ENCODE results near the gene LMBRD2. TPM values are rescaled to one million over a fixed set of nuclear protein-coding genes. Genes with fewer than 3 reads are reported as not detected.
A peak's percentile ranks its signal among the peaks of the same experiment; 100 is the strongest.

LMBRD2 gene
- total and polyA plus RNA-seq, 10 of the 15 experiments (the other 5 are each of a cell fraction or from before 2014, with no cell fraction given) = 0.90 to 9.8 (median 6.5) TPM

DNA sequence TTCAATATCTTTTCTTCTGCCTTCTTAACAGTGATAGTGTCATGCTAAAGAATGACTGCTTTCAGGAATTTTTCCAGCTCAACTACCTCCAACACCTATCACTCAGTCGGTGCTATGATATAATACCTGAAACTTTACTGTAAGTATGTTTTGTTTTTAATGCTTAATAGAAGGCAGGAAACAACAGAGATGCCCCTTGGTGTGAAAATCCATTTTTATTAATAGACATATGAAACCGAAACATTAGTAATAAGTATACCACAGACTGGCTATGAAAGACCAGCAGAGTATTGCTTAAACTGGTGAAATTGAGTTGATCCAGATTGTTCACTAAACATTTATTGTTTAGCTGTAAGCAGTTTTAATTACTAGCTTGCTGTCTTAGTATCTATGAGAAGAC lies 25.5 kb upstream of the LMBRD2 start:
- H3K4me3 ChIP-seq = peak overlapping the region; percentile 1; the same call in 1 of the 2 replicates
- peaks cover 14% of the 10 kb centered on the region for H3K4me1 ChIP-seq (ENCODE audit: control insufficient read depth, insufficient read depth, low read length)
- H3K9ac ChIP-seq (ENCODE audit: control insufficient read depth, insufficient read depth, low read length) = no peak overlapping the region
- FAIRE-seq = peak; percentile 88
- ChIA-PET SMC1A (ENCODE audit: uncharacterized antibody, unreplicated experiment) (interaction anchor here (0.9 to 3.1 kb wide), 7 partner anchors 9 to 129 kb away, joined by 4 to 23 read pairs (median 6); partner anchors contain the start of gene NADK2), POLR2A (interaction anchor here (0.7 to 2.5 kb wide), 3 partner anchors 21 to 1559 kb away, joined by 3 to 6 read pairs (median 5); partner anchors contain the start of gene SKP2), RAD21 (ENCODE audit: unreplicated experiment) (interaction anchor here (1.3 to 2.4 kb wide), 4 partner anchors 20 to 329 kb away, joined by 3 to 21 read pairs (median 10); partner anchors contain the start of genes LMBRD2, NADK2 and SKP2), CTCF (interaction anchor here (0.6 to 4.5 kb wide), 15 partner anchors 12 to 827 kb away, joined by 3 to 34 read pairs (median 5); partner anchors contain the start of genes LMBRD2 and NADK2)
- DNase-seq (ENCODE audit: low read depth, low spot score) = peak; percentile 32
- in situ Hi-C loops (cut with MboI) (loop anchor here (10.0 kb wide), 1 partner anchor 518 kb away; no protein-coding TSS in a partner anchor), intact Hi-C loops (cut with micrococcal nuclease; ENCODE audit: unreplicated experiment) (loop anchor here (5.0 kb wide), 2 partner anchors 65 to 330 kb away; partner anchors contain the start of gene NADK2)
- H3K9me3 ChIP-seq (replicated peaks; ENCODE audit: control insufficient read depth, insufficient read depth, low read length) = no peaks in the 10 kb centered on the region
- BruUV-seq (replicated peaks) = no TSS peak
- no peaks in the 10 kb centered on the region for H3K27me3 ChIP-seq (replicated peaks in 1 of 2; ENCODE audit: control insufficient read depth in 2 of 2, insufficient read depth in 2 of 2, low read length in 1 of 2)
- H3K36me3 ChIP-seq (ENCODE audit: control insufficient read depth in 2 of 2, insufficient read depth in 2 of 2, low read length in 1 of 2) = peaks cover 5 to 11% of the 10 kb centered on the region in 2 experiments; a peak in 3 of 4 replicates
- WGBS (ENCODE audit: insufficient coverage, insufficient replicate concordance, low lambda C conversion rate, missing lambda C conversion rate) = 2% methylated on average over 2 of the region's 2 CpGs
- peak; percentile 99 for ATAC-seq
- H3K27ac ChIP-seq (ENCODE audit: control insufficient read depth, insufficient read depth) = peak overlapping the region; percentile 50
- no peaks in the 10 kb centered on the region for H4K20me1 ChIP-seq (ENCODE audit: control insufficient read depth, insufficient read depth)
- peak overlapping the region; percentile 54 for H3K4me2 ChIP-seq (ENCODE audit: control insufficient read depth, insufficient read depth)
- no peaks in the 10 kb centered on the region for H3K79me2 ChIP-seq (ENCODE audit: control insufficient read depth, insufficient read depth, low read length)
- H2AFZ ChIP-seq (ENCODE audit: control insufficient read depth, low read depth, low read length) = no peak overlapping the region
- TF ChIP-seq, protein P1, sequence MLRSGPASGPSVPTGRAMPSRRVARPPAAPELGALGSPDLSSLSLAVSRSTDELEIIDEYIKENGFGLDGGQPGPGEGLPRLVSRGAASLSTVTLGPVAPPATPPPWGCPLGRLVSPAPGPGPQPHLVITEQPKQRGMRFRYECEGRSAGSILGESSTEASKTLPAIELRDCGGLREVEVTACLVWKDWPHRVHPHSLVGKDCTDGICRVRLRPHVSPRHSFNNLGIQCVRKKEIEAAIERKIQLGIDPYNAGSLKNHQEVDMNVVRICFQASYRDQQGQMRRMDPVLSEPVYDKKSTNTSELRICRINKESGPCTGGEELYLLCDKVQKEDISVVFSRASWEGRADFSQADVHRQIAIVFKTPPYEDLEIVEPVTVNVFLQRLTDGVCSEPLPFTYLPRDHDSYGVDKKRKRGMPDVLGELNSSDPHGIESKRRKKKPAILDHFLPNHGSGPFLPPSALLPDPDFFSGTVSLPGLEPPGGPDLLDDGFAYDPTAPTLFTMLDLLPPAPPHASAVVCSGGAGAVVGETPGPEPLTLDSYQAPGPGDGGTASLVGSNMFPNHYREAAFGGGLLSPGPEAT (IDR thresholded peaks at IDR 0.05; ENCODE audit: low read depth) = peak; percentile 51; the same call in 1 of the 2 replicates
- TF ChIP-seq NFYB (IDR thresholded peaks at IDR 0.05; ENCODE audit: insufficient read depth, low read depth, low read length) = no peak
- no peak for TF ChIP-seq HDAC2 (IDR thresholded peaks at IDR 0.05)
- TF ChIP-seq IRF4 (IDR thresholded peaks at IDR 0.05; ENCODE audit: low read depth, low read length) = 0 out of 2 replicates have a peak, but pooled peaks have one; percentile 20
- no peak for TF ChIP-seq SMAD1 (IDR thresholded peaks at IDR 0.05; ENCODE audit: low read depth, partially characterized antibody)
- peak; percentile 90 for TF ChIP-seq MEF2A (IDR thresholded peaks at IDR 0.05; ENCODE audit: insufficient read depth, low read depth, low read length)
- no peak for TF ChIP-seq RAD51 (IDR thresholded peaks at IDR 0.05)
- 0 out of 2 replicates have a peak, but pooled peaks have one; percentile 29 for TF ChIP-seq CBX5 (IDR thresholded peaks at IDR 0.05; ENCODE audit: low read depth)
- TF ChIP-seq, protein P2, sequence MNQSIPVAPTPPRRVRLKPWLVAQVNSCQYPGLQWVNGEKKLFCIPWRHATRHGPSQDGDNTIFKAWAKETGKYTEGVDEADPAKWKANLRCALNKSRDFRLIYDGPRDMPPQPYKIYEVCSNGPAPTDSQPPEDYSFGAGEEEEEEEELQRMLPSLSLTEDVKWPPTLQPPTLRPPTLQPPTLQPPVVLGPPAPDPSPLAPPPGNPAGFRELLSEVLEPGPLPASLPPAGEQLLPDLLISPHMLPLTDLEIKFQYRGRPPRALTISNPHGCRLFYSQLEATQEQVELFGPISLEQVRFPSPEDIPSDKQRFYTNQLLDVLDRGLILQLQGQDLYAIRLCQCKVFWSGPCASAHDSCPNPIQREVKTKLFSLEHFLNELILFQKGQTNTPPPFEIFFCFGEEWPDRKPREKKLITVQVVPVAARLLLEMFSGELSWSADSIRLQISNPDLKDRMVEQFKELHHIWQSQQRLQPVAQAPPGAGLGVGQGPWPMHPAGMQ (IDR thresholded peaks at IDR 0.05; ENCODE audit: borderline replicate concordance) = no peak
- TF ChIP-seq MTA2 (IDR thresholded peaks at IDR 0.05; ENCODE audit: low read depth) = peak; percentile 75
- TF ChIP-seq RUNX3 (IDR thresholded peaks at IDR 0.05; ENCODE audit: low read length) = peak; percentile 87
- no peak for TF ChIP-seq ASH2L (IDR thresholded peaks at IDR 0.05; ENCODE audit: borderline replicate concordance, low read depth)
- peak; percentile 78 for TF ChIP-seq MEF2B (IDR thresholded peaks at IDR 0.05; ENCODE audit: partially characterized antibody, poor library complexity, severe bottlenecking)
- TF ChIP-seq CHD2 (IDR thresholded peaks at IDR 0.05; ENCODE audit: borderline replicate concordance, low read depth, low read length) = no peak
- TF ChIP-seq CEBPB (IDR thresholded peaks at IDR 0.05; ENCODE audit: borderline replicate concordance in 1 of 2, low read depth in 2 of 2, low read length in 2 of 2) = peak in 1 of 2 experiments; percentile 71; a peak in 1 of 4 replicates
- peak; percentile 41; the same call in 1 of the 2 replicates for TF ChIP-seq GABPA (IDR thresholded peaks at IDR 0.05; ENCODE audit: low read depth)
- TF ChIP-seq RCOR1 (conservative IDR thresholded peaks at IDR 0.05; ENCODE audit: low read depth, low read length) = 0 out of 2 replicates have a peak, but pooled peaks have one; percentile 29
